Muscle layer of colon (tissue), 2 donors: ENCODE data around the gene MSRB3.

Experiments
- H3K27ac ChIP-seq: one replicate; pipeline ENCODE4 v1.7.0; 2013; ENCODE audit warnings: low read depth, mild to moderate bottlenecking, low read length, moderate library complexity
- H3K27me3 ChIP-seq, 2 donors: one replicate each; pipeline ENCODE4 v1.7.0; 2013; ENCODE audit warnings: low read length in 2 of 2, mild to moderate bottlenecking in 2 of 2; ENCODE audit not compliant: insufficient read depth in 2 of 2, control insufficient read depth in 1 of 2
- H3K36me3 ChIP-seq: one replicate; pipeline ENCODE4 v1.7.0; 2013; ENCODE audit warnings: mild to moderate bottlenecking, low read length; ENCODE audit not compliant: insufficient read depth
- H3K4me1 ChIP-seq: one replicate; pipeline ENCODE4 v1.7.0; 2013; ENCODE audit warnings: mild to moderate bottlenecking, low read length; ENCODE audit not compliant: insufficient read depth
- H3K4me3 ChIP-seq, 2 donors: one replicate each; pipeline ENCODE4 v1.7.0; 2013; ENCODE audit warnings: low read length in 2 of 2, low read depth in 1 of 2, mild to moderate bottlenecking in 1 of 2, moderate library complexity in 1 of 2
- H3K9ac ChIP-seq: one replicate; pipeline ENCODE4 v1.7.0; 2013; ENCODE audit warnings: low read length
- H3K9me3 ChIP-seq: one replicate; pipeline ENCODE4 v1.7.0; 2013; ENCODE audit warnings: mild to moderate bottlenecking, low read length
- donor health status: abdominal sarcoma.
- donor health status: Adenocarcinoma of cecum.

MSRB3 gene

GRCh38 chr12:65409726-65410125 is 131.2 kb downstream of the MSRB3 start:
- H3K9me3 ChIP-seq = no peaks in the 10 kb centered on the region
- H3K4me3 ChIP-seq = no peak overlapping the region
- no peak overlapping the region for H3K9ac ChIP-seq
- no peak overlapping the region for H3K27ac ChIP-seq
- no peaks in the 10 kb centered on the region for H3K36me3 ChIP-seq
- H3K27me3 ChIP-seq = no peaks in the 10 kb centered on the region
- H3K4me1 ChIP-seq = peaks cover 11% of the 10 kb centered on the region

- peaks cover 11% of the 10 kb centered on the region for H3K4me1 ChIP-seq
Measured at GRCh38 chr12:65411171-65411570, 132.7 kb downstream of the MSRB3 start.

GRCh38 chr12:65414526-65414925 is 136.0 kb downstream of the MSRB3 start:
- Histone ChIP-seq H3K4me1 (peaks cover 7% of the 10 kb centered on the region), H3K9ac (no peak overlapping the region), H3K36me3 (no peaks in the 10 kb centered on the region), H3K9me3 (no peaks in the 10 kb centered on the region), H3K4me3 (no peak overlapping the region), H3K27me3 (no peaks in the 10 kb centered on the region), H3K27ac (no peak overlapping the region)

More at GRCh38 chr12:65411171-65411570, 132.7 kb downstream of the MSRB3 start:
- H3K4me3 ChIP-seq = no peak overlapping the region
- H3K9ac ChIP-seq = no peak overlapping the region
- H3K27me3 ChIP-seq = no peaks in the 10 kb centered on the region
- H3K36me3 ChIP-seq = no peaks in the 10 kb centered on the region
- H3K9me3 ChIP-seq = no peaks in the 10 kb centered on the region
- H3K27ac ChIP-seq = no peak overlapping the region

- Histone ChIP-seq H3K9ac (no peak overlapping the region), H3K4me3 (no peak overlapping the region), H3K36me3 (no peaks in the 10 kb centered on the region)
Measured at GRCh38 chr12:65415826-65416225, 137.3 kb downstream of the MSRB3 start.

GRCh38 chr12:65419284-65420072 is 141.0 kb downstream of the MSRB3 start:
- Histone ChIP-seq H3K36me3 (no peaks in the 10 kb centered on the region), H3K9me3 (no peaks in the 10 kb centered on the region), H3K27me3 (no peaks in the 10 kb centered on the region), H3K27ac (no peak overlapping the region), H3K4me1 (no peaks in the 10 kb centered on the region), H3K4me3 (no peak overlapping the region), H3K9ac (no peak overlapping the region)

More at GRCh38 chr12:65415826-65416225, 137.3 kb downstream of the MSRB3 start:
- no peaks in the 10 kb centered on the region for H3K27me3 ChIP-seq
- no peak overlapping the region for H3K27ac ChIP-seq
- H3K4me1 ChIP-seq = no peaks in the 10 kb centered on the region
- no peaks in the 10 kb centered on the region for H3K9me3 ChIP-seq

- Histone ChIP-seq H3K27ac (no peak overlapping the region), H3K4me3 (no peak overlapping the region), H3K36me3 (no peaks in the 10 kb centered on the region), H3K4me1 (no peaks in the 10 kb centered on the region), H3K9ac (no peak overlapping the region), H3K9me3 (no peaks in the 10 kb centered on the region), H3K27me3 (no peaks in the 10 kb centered on the region)
Measured at GRCh38 chr12:65420941-65421340, 142.5 kb downstream of the MSRB3 start.

GRCh38 chr12:65427646-65428045 is 149.2 kb downstream of the MSRB3 start:
- Histone ChIP-seq H3K9me3 (no peaks in the 10 kb centered on the region), H3K4me3 (no peak overlapping the region), H3K27ac (no peak overlapping the region), H3K4me1 (peaks cover 16% of the 10 kb centered on the region), H3K36me3 (no peaks in the 10 kb centered on the region), H3K9ac (no peak overlapping the region), H3K27me3 (no peaks in the 10 kb centered on the region)

GRCh38 chr12:65430006-65430405 is 151.5 kb downstream of the MSRB3 start:
- H3K27me3 ChIP-seq = no peaks in the 10 kb centered on the region
- H3K9me3 ChIP-seq = no peaks in the 10 kb centered on the region
- no peak overlapping the region for H3K27ac ChIP-seq
- no peaks in the 10 kb centered on the region for H3K36me3 ChIP-seq
- H3K4me3 ChIP-seq = no peak overlapping the region
- no peak overlapping the region for H3K9ac ChIP-seq
- peaks cover 16% of the 10 kb centered on the region for H3K4me1 ChIP-seq

GRCh38 chr12:65430571-65431306 is 152.3 kb downstream of the MSRB3 start:
- Histone ChIP-seq H3K36me3 (no peaks in the 10 kb centered on the region), H3K27ac (no peak overlapping the region), H3K9me3 (no peaks in the 10 kb centered on the region), H3K4me1 (peaks cover 16% of the 10 kb centered on the region), H3K27me3 (no peaks in the 10 kb centered on the region), H3K9ac (no peak overlapping the region), H3K4me3 (no peak overlapping the region)

- H3K4me3 ChIP-seq = no peak overlapping the region
Measured at GRCh38 chr12:65432114-65432513, 153.6 kb downstream of the MSRB3 start.

GRCh38 chr12:65432651-65433050 is 154.2 kb downstream of the MSRB3 start:
- Histone ChIP-seq H3K9ac (no peak overlapping the region), H3K4me1 (peaks cover 16% of the 10 kb centered on the region), H3K27ac (no peak overlapping the region), H3K27me3 (no peaks in the 10 kb centered on the region), H3K4me3 (no peak overlapping the region), H3K36me3 (no peaks in the 10 kb centered on the region), H3K9me3 (no peaks in the 10 kb centered on the region)

More at GRCh38 chr12:65432114-65432513, 153.6 kb downstream of the MSRB3 start:
- Histone ChIP-seq H3K36me3 (no peaks in the 10 kb centered on the region), H3K4me1 (peaks cover 16% of the 10 kb centered on the region), H3K27ac (no peak overlapping the region), H3K9me3 (no peaks in the 10 kb centered on the region), H3K9ac (no peak overlapping the region), H3K27me3 (no peaks in the 10 kb centered on the region)
